DLD1 (cell line): ENCODE data around the gene LDB1.

Source experiments
- in situ Hi-C: cut with HindIII; loops from 2 replicates; pipeline ENCODE4 v1.10.0; 2017; ENCODE audit warnings: low sequenced_read_pairs

LDB1 gene

DNA sequence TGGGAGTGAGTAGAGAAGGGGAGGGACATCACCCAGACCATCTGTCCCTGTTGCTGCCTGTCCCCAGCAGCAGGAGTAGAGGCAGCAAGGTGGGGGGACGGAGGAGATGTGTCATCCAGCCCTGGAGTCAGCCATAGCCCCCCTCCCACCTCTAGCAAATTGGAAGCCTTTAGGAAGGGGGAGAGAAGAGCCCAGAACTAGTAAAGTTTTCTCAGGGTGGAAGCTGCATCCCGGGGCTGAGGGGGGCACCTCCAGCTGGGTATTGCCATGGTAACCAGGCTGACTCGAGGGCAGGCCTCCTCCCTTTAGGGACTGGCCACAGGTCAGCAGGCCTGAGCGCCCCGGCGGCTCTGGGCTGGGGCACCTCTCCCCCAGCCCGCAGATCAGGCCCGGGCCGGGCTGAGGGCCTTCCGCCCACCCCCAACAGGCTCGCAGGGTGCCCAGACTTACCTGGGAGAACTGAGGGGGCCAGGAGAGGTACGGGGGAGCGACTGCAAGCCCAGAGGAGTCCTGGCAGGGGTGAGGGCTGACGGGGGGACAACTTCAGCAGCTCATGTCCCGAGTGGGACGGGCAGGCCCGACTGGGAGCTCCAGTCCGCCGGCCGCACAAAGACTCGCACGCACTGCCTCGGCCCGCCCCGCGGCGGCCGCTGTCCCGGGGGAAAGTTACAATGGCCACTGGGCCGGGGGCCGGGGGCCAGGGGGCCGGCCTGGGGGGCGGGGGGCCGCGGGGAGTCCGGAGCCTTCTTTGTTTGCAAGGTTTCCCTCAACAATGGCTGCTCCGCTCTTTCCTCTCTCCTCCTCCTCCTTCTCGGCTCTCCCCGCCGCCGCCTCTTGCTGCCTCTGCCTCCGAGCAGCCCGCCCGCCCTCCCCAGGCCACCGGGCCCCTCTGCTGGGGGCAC lies 6.0 kb downstream of the LDB1 start:
- in situ Hi-C loops = no loop called here

DNA sequence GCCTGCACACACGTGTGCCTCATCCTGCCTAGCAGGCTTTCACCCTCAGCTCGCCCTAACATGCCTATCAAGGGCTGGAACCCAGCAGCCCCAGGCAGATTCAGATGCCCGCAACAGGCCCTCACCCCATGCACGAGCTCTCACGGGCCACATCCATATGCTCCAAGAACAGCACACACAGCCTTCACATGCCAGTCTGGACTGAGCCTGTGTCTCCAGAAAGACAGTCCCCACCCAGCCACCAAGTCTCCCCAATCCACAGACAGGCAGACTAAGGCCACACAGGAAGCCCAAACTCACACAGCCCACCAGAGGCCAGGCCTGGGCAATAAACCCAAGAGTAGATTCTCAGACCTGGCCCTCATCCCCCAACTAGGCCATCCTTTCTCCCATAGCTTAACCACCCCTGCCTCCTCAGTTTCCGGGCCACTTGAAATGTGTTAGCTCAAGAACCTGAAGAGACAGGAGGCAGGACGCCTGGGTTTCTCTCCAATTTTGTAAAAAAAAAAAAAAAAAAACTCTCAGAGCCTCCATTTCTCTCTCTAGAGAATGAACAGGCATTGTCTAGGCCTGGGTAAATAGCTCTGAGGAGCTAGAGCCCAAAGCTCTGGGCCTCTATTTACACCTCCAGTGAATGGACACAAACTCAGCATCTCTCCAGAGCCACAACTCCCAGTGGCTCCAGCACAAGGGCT lies 6.8 kb downstream of the LDB1 start:
- in situ Hi-C loops = no loop called here

DNA sequence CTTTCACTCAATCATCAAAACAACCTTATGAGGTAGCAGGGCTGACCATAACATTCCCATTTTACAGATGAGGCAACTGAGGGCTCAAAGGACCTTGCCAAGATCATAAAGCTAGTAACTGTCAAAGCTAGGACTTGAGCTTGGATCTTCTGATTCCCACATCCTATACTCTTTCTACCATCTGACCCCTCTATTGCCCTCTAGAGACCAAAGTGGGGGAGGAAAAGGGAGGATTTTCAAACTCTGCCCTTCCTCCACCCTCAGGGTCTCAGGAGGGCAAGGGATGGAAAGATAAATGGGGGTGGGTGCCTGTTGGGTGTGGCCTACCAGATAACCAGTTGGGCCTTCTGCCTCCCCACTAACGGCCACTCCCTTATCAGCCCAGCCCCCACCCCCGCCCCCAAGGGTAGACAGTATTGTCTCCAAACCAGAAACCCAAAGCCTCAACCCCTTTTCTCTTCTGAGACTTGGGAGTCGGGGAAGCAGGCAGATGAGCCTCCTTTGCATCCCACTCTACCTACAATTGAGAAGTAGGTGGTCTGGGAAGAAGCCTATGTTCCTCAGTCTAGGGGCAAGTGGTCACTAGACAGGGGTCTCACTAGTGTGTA lies 7.9 kb downstream of the LDB1 start:
- in situ Hi-C loops = no loop called here

DNA sequence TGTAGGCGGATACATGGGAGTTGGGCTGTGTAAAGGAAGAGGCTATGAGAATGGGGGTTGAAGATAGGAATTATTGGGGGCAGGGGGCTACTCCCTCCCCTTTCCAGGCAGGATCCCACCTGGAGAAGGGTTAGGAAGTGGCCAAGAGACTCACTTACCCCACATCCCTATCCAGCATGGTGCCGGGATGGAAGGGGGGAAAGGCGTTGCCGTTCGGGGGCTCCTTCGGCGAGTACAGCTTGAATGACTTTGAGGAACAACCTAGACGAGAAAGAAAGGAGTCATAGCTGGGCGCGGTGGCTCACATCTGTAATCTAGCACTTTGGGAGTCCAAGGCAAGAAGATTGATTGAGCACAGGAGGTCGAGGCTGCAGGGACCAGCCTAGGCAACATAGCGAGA lies 8.9 kb downstream of the LDB1 start:
- in situ Hi-C loops = no loop called here

DNA sequence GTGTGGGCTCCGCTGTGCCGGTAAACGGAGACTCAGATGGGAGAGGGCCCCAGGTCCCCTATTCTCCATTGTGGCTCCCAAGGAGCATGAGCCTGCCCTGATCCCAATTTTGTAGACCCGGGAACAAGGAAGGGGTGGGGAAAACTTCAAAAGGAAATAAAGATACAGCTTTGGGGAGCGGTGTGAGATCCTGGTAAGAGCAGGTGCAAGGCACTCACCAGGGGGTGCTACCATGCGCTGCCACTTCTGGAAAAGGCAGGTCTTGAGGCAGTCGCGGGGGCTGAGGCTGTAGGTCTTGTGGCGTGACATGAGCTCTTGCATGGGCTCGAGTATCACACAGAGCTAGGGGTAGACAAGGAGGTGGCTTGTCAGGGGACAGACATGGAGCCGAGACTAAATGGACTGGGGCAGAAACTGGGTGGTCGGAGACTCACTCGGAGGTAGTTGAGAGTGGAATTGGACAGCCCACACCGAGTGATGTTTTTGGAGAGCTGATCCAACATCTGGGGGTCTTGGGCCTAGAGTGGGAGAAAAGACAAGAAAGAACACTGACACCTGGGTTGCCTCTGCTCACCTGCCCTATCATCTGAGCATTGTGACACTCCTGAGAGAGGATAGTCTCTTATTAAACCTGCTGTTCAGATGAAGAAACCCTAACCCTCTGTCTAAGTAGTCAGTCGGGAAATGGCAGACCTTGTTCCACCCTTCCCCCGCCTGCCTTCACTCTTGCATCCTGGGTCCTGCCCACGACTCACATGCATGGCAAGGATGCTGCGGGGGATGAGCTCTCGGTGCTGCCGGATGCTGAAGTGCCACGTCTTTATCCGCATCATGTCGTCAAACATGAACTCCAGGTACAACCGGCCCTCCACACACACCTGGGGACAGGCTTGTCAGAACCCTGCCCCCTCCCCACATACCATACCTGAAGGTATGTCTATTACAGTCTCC lies 10.7 kb downstream of the LDB1 start:
- in situ Hi-C loops = no loop called here

DNA sequence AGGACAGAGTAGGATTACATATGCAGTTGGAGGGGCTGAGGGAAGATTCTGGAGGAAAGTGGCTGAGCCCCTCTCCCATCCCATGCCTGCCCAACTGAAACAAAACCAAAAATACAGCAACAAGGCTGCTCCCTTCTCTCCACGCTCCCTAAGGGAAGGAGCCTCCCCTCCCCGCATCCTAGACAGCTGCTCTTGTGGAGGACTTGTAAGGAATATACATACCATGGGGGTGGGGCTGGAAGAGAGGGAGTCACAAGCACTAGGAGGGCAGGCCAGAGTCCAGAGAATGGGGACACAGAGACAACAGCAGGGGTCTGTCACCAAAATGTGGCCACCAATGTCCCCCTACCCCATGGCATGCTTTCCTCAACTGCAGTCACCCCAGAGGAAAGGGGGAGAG lies 13.2 kb downstream of the LDB1 start:
- in situ Hi-C loops = no loop called here

DNA sequence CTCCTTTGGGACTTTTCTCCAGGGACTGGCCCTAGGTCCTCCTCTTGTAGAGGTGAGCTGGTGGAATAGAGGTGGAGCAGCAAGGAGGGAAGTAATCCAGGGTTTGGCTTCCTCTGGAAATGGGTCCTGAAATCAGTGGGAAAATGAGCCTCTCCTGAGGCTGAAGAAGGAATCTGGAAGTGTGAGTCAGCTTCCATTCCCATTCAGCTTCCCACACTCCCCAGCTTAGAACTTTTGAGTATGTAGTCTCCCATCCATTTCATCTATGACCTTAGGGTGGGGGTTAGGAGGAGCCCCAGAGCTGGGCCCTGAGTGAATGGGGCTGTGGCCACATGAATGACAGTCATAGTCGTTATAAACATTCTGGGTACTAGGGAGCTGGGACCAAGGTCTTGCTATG lies 17.7 kb downstream of the LDB1 start:
- in situ Hi-C loops = no loop called here

DNA sequence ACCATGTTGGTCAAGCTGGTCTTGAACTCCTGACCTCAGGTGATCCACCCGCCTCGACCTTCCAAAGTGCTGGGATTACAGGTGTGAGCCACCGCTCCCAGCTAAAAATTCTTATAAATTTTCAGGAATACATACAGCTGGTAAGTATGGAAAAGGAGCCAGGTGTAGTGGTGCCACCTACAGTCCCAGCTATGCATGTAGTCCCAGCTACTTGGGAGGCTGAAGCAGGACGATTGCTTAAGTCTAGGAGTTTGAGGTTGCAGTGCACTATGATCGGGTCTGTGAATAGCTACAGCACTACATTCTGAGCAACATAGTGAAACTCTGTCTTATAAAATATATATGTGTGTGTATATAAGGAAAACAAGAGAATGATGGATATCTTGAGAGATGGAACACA lies 19.0 kb downstream of the LDB1 start:
- in situ Hi-C loops = no loop called here

DNA sequence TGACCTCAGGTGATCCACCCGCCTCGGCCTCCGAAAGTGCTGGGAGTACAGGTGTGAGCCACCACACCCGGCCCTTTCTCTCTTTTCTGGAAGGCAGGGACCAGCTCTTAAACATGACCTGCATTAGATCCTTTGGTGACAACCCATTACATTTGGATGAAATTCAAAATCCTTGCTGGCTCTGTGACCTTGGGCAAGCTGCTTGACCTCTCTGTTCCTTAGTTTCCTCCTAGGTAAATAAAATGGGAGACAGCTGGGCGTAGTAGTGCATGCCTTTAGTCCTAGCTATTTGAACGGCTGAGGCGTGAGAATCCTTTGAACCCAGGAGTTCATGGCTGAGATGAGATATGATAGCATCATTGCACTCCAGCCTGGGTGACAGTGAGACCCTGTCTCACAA lies 23.7 kb downstream of the LDB1 start:
- in situ Hi-C loops = no loop called here

DNA sequence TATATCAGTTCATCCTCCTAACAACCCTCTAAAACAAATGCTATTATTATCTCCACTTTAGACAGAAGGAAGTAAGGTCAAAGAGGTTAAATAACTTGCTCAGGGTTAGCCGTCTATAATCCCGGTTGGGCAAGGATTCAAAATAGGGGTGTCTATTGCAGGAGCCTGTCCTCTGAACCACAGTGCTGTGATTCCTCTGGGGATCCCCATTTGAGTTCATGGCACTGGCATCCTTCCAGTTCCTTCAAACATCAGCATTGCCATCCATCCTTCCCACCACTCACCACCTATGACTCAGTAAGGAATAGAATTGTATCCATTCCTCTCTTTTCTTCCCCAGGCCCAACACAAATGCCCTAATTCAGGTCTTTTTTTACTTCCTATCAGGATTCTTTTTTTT lies 29.4 kb downstream of the LDB1 start:
- in situ Hi-C loops = no loop called here

DNA sequence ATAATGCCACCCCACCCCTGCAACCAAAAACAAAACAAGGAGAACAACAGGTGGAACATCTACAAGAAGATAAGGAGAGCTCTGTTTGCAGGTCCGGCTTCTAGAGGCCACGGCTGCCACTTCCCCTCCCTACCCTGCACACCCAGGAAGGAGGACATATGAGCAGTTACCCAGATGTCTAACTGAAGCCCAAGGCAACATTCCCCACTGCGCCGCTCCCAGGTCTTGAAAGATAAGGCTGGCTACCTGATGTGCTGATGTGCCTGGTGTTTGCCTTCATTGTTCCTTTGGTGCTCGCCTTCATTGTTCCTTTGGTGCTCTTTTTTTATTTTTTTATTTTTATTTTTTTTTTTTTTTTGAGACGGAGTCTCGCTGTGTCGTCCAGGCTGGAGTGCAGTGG lies 34.0 kb downstream of the LDB1 start:
- in situ Hi-C loops = loop anchor here (10.0 kb wide), 1 partner anchor 91 kb away; no protein-coding TSS in a partner anchor

DNA sequence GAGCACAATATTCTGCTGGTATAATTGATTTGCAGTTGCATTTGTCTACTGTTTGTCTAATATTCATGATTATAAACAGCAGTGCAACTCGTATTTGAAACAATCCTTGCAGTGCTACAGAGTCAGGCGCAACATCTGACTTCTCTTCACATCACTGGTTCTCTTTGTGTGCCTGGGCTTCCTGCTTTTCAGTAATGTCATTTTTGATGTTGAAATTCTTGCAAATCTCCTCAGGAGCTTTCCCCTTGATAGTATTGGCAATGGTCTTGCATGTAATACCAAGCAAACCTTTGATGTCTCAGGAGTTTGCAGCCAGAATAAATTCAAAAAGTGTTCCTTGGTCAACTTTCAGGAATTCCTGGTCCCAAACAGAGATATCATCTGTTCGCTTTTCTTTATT lies 34.8 kb downstream of the LDB1 start:
- in situ Hi-C loops = loop anchor here (10.0 kb wide), 1 partner anchor 91 kb away; no protein-coding TSS in a partner anchor

DNA sequence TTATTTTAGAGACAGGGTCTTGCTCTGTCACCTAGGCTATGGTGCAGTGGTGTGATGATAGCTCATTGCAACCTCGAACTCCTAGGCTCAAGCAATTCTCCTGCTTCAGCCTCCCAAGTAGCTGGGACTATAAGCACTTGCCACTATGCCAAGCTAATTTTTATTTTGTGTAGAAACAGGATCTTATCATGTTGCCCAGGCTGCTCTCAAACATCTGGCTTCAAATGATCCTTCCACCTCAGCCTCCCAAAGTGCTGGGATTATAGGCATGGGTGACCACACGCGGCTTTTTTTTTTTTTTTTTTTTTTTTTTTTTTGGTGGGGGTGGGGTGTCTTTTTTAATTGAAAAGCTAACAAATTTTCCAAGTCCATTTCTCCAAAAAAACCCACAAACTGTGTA lies 36.6 kb downstream of the LDB1 start:
- in situ Hi-C loops = loop anchor here (10.0 kb wide), 1 partner anchor 89 kb away; no protein-coding TSS in a partner anchor

DNA sequence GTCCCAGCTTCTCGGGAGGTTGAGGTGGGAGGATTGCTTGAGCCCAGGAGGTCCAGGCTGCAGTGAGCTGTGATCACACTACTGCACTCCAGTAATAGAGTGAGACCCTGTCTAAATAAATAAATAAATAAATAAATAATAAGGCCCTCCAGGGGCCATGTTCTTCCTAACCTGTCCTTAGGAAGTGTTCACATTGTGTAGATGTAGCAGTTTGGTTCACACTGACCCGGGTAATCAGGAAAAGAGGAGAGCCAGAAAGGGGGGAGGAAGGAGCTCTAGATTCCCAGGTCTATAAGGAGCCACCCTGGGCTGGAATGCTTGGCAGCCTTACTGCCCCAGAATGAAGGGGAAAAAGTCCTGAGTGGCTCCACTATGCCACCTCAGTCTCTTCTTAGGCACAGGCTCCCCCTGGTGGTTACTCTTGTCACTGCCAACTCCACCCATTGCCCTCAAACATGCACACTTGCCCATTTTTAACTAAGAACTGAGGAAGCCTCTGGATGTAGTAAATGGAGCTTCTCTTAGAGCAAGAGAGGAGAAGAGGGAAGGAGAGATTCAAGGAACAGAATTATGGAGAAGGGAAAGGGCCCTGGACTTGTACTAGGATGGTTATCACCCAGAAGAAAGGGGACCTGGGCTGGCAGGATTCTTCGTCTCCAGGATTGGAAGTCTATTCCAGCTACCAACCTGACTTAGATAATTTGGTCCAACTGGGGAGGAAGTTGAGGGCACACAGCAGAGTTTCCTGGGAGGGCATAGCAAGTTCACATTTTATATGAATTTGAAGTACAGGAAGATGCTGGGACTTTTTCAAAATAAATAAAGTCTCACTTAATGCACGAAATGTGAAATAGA lies 47.3 kb downstream of the LDB1 start:
- in situ Hi-C loops = no loop called here

DNA sequence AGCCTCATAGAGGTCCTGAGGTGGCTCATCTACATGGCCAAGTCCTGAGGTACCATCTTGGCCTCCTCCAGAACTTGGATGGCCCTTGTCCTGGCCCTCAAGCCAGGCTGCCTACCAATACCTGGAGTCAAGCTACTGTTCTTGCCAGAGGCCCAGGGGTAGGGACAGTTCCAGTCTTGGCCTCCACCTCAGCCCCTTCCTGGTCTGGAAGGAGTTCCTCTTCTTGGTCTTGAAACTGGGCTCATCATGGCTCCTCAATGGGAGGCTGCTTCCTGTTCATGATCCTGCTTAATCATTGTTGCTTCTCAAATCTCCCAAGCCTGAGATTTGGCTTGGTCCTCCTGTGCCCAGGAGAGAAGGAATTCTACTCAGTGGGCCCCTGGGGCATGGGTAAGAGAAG lies 51.1 kb downstream of the LDB1 start:
- in situ Hi-C loops = no loop called here

DNA sequence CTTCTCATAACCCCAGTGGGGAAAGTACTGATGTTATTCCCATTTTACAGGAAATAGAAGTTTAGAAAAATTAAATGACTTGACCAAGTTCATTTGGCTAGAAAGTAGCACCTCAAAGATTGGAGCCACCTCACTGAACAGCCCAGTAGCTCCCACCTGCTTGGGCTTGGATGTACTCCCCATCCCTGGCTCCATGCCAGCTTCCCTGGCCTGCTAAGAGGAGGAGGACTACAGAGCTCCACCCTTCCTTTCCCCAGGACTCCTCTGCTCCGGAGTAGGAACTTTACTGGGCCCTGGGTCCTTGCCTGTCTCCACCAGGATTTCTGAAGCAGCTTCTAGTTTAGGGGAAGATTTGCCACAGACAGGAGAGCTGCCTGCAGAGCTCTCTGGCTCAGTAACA lies 52.0 kb downstream of the LDB1 start:
- in situ Hi-C loops = no loop called here

DNA sequence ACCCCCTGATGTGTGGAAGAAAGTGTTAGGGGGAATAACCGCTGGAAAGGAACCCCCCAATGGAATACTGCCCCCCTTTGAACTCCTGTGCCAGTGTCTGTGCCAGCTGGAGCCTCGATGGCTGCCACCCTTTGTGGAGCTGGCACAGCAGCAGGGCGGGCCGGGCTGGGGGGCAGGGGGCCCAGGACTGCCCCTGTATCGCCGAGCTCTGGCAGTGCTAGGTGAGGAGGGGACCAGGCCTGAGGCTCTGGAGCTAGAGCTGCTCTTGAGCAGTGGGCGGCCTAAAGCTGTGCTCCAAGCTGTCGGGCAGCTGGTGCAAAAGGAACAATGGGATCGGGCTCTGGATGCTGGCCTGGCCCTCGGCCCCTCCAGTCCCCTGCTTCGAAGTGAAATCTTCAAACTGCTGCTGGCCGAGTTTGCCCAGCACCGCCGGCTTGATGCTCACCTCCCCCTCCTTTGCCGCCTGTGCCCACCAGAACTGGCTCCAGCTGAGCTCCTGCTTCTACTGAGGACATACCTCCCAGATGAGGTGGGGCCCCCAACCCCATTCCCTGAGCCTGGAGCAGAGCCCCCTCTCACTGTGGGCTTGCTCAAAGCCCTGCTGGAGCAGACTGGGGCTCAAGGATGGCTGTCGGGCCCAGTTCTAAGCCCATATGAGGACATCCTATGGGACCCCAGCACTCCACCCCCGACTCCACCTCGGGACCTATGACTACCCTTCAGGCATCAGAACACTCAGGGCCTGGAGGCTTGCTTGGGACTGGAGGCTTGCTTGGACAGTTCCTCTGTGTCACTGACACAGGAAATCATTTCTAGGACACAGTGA lies 52.9 kb downstream of the LDB1 start:
- in situ Hi-C loops = no loop called here

DNA sequence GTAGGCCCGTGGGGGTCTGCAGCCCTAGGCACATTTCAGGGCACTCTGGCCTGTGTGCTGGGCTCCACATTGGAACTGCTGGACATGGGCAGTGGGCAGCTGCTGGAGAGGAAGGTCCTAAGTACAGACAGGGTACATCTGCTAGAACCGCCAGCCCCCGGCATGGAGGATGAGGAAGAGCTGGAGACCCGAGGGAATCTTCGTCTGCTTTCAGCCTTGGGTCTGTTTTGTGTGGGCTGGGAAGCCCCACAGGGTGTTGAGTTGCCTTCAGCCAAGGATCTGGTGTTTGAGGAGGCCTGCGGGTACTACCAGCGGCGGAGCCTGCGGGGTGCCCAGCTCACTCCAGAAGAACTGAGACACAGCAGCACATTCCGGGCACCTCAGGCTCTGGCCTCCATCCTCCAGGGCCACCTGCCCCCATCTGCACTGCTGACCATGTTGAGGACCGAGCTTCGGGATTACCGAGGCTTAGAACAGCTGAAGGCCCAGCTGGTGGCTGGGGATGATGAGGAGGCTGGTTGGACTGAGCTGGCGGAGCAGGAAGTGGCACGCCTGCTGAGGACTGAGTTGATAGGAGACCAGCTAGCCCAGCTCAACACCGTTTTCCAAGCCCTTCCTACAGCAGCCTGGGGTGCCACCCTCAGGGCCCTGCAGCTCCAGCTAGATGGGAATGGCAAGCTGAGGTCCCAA lies 53.6 kb downstream of the LDB1 start:
- in situ Hi-C loops = no loop called here
